GM20000 (cell line): ENCODE data around the gene MDGA2.

Experiments used
- DNase-seq: peaks from one replicate; pipeline ENCODE4 v3.0.0; 2012; ENCODE audit warnings: low spot score
- CTCF ChIP-seq: IDR thresholded peaks from 2 replicates; pipeline ENCODE4 v1.5.1; 2012; ENCODE audit warnings: mild to moderate bottlenecking, control low read depth; ENCODE audit errors: extremely low read depth, missing control alignments

Gene MDGA2

GRCh38 chr14:47085678-47086077 is 589.7 kb downstream of the MDGA2 start:
- DNase-seq, result no peak
- no peak for TF ChIP-seq CTCF

GRCh38 chr14:47065326-47065725 is 610.1 kb downstream of the MDGA2 start:
- no peak for DNase-seq
- TF ChIP-seq CTCF, result no peak

- no peak for TF ChIP-seq CTCF
- no peak for DNase-seq
Measured at GRCh38 chr14:47060050-47060449, 615.4 kb downstream of the MDGA2 start.

- DNase-seq, result no peak
- no peak for TF ChIP-seq CTCF
Measured at GRCh38 chr14:47057364-47057763, 618.0 kb downstream of the MDGA2 start.

- DNase-seq, result no peak
- TF ChIP-seq CTCF, result no peak
Measured at GRCh38 chr14:47044841-47045240, 630.6 kb downstream of the MDGA2 start.

- DNase-seq, result no peak
- no peak for TF ChIP-seq CTCF
Measured at GRCh38 chr14:47040550-47040949, 634.9 kb downstream of the MDGA2 start.

- no peak for TF ChIP-seq CTCF
- no peak for DNase-seq
Measured at GRCh38 chr14:47039336-47039735, 636.1 kb downstream of the MDGA2 start.
